GM18868 (cell line): ENCODE results near the gene BTBD3.
A peak's percentile ranks its signal among the peaks of the same experiment; 100 is the strongest.

Experiments
- ATAC-seq: cut with Tn5 transposase; IDR thresholded peaks from one replicate; pipeline ENCODE4 v1.9.1; 2021; ENCODE audit warnings: mild to moderate bottlenecking, moderate library complexity; ENCODE audit not compliant: unreplicated experiment

BTBD3 gene

DNA sequence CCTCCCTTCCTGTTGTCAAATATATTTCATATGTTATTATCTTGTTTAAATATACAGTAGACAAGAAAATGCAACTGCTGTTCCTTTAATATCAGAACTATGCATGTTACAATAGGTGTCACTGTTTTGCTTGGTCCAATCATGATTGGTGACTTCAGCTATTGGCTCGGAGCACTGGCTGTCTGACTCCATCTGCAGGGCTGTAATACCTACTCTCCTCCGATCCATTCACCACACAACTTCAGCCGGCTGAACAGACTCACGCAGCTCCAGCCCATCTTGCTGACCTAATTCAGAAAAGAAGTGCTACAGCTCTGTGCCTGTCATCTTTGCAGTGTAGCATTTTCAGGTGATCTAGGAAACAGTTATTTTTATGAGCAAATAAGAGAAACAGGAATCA, at the start of gene BTBD3:
Gene BTBD3 (plus strand): TSS at position 231 of the 400 bp plus-strand sequence. CDS start 383 bp downstream, outside the sequence.
- peak; percentile 91 for ATAC-seq

DNA sequence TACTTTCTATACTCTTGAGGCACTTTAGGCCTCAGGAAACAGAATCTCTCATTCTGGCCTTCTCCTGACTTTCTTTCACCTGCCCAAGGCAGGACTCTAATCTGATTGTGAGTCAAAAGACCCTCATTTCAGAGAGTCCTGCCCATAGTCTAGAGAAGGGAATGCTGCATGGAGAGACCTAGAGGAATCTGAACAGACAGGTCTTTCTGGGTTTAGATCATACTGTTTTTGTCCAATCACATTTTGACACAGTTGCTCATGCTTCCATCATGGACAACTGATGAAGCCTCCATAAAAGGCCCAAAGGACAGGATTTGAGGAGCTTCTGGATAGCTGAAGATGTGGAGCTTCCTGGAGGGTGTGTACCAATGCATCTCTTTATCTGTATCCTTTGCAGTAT, 48.1 kb upstream of the BTBD3 start:
- ATAC-seq = no peak

DNA sequence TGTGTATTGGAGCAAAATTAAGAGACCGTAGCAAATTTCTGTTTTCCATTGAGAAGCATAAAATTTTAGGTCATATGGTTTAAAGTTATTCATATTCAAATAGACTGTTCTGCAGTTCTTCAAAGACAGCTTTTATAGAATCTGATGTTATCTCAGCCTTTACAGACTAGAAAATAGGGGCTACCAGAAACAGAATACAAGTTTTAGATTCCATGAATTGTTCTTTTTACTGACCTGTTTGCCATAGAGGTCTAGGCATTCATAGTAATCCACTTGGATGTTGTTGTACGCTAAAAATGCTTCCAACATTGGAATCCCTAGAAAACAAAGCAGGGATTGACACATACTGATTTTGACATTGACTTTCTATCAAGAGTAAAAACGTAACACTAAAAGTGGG, 47.3 kb upstream of the BTBD3 start:
- no peak for ATAC-seq

DNA sequence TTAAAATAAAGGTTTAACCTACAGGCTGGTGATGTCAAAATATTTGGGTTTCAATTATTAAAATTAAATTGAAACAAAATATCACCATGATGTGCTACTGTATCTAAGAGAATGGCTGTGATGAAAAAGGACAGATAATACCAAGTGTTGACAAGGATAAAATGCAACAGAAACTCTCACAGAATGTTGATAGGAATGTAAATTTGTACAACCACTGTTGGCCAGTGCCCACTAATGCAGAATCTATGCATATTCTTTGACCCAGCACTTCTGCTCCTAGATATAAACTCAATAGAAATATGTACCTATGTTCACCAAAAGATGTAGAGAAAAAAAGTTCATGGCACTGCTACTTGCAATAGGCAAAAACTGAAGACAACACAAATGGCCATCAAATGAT, 41.1 kb upstream of the BTBD3 start:
- ATAC-seq = no peak

DNA sequence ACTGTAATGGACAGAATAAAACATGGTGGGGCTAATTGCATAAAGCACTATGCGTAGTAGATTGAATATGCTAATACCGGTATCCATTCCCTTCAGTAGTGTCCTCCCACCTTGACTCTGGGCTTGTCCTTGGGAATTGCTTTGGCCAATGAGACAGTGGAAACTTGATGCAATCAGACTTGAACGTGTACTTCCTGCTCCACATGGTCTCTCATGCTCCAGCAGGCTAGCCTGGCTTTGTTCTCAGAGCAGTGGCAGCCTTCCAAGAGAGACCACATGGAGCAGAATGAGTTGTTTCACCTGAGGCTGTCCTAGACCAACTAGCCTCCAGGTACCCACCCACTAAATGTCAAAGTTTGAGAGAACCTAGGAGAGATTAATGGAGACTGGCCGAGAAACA, 37.0 kb upstream of the BTBD3 start:
- ATAC-seq = no peak

DNA sequence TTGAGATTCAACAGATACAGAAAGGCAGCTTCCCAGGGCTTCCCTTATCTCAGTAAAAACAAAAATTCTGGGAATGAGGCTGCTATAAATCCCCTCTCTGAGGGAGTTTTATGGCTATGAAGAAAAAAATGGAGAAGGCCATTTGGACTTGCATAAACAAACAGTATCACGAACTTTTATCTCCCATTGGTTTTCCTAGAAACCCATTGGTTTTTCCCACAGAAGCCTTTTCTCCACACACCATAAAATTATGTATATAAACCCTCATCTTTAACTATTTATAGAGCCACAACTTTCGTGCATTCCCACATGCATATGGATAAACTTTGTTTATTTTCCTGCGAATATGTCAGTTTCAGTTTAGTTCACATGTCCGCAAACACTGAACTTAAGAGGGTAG, 36.2 kb upstream of the BTBD3 start:
- ATAC-seq = no peak

DNA sequence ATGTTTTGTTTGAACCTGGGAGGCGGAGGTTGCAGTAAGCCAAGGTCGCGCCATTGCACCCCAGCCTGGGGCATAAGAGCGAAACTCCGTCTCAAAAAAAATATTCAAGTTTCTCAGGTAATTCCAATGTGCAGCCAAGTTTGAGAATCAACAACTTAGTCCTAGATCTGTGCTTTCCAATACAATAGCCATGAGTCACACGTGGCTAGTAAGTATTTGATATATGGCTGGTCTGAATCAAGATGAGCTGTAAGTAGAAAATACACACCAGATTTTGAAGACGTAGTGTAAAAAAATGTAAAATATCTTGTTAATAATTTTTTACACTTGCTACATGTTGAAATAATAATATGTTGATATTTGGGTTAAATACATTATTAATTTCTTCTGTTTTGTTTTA, 35.0 kb upstream of the BTBD3 start:
- ATAC-seq = no peak

DNA sequence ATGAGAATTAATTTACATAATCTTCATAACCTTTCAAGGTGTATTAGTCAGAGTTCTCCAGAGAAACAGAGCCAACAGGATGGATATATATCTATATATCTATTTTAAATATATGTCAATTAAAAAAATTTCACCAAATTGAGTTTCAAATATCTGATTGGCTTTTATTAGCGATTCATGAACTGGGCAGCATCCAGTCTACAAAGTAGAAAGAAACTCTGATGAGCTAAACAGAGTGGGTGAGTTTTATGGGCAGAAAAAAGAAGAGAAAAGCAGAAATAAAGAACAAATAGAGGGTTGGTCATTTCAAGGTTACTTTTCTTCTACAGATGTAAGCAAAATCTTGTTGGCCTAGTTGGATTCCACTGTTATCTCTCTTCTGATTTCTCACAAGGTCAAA, 29.0 kb upstream of the BTBD3 start:
- no peak for ATAC-seq

DNA sequence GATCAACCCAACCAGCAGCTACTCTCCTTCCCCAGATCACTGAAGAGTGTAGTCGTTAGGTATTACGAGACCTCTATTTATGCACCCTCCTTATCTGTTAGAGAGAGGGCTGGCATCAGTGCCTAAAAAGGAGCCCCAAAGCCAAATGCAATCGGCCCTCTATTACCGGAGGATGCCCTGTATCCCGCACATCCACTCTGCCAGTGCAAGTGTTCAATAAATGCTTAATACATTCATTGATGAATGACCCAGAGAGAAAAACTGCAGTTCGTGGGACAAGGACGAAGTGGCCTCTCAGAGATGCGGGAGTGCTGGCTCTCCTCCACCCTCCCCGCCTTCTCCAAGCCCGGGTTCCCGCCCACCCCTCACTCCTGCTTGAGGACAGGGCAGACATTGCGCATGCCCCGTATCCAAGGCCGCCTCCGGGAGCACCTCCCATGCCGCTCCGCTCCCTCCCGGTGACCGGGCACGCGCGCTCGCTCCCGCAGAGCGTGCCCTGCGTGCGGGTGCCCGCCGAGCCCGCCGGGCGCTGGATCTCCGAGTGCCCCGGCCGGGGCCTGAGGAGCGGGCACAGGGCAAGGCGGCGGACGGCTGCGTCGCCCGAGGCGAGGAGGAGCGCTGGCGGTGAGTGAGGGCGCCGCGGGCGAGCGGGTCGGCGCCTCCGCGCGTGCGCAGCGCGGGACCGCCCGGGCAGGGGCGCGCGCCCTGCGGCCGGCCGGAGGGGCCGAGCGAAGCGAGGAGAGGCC, 27.2 kb upstream of the BTBD3 start:
- peak; percentile 72 for ATAC-seq

DNA sequence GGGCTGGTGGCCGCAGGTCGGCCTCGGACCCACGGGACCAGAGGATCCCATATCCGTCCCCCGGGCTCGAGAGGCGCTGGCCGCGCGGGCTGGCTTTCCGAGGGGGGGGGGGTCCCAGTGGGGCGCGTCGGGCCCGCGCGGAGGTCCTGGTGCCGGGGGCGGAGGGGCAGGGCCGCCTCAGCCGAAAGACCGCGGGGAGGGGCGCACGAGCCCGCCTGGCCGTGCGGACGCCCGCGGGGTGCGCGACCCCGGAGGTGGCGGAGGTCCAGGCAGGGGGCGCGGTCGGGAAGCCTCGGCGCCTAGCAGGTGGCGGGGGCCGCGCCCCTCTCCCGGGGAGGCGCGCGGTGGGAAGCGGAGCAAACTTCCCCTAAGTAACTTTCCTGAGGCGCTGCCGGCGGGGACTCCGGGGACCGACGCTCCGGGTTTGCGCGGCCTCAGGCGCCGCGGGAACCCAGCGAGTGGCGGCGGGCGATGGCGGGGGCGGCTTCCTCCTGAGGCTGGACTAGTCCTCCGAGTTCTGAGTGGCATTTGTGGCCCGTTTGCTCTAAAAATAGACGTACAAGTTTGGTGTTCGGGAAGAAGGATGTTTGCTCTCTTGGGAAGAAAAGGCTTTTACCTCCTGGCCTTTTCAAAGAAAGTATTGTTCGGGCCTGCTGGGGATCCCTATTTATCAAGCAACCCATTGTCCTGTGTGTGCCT, 26.5 kb upstream of the BTBD3 start:
- peak; percentile 18 for ATAC-seq

DNA sequence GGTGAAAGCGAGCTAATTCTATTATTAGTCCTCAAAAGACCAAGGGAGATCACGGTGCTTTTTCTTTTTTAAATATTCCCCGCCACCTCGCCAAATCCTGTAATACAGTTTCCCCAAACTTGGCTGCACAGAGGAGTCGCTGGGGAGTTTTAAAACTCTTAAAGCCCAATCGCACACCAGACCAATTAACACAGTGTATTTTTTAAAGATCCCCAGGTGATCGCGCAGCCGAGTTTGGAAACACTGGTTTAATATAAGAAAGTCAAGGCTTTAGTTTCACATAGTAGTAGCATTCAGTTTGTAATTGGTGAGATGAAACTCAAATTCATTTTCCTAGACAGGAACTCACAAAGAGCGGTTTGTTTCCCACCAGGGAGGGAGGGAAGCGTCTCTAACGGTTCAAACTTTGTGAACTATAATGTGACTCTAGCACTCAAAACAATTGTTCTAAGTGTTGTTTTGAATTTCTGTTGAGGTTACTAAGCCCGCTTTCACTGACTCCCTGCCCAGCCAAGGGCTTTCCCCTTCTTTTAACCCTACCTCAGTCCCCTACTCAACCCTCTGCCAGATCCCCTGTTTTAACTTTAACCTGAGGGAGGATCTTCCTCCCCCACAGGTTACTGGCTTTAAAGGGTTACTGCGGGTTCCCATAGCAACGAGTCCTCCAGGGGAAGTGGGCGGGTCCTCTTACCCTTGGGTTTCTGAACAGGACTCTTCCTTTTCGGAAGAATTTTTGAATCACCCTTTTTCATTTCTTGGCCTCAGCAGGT, 25.7 kb upstream of the BTBD3 start:
- peak; percentile 56 for ATAC-seq

DNA sequence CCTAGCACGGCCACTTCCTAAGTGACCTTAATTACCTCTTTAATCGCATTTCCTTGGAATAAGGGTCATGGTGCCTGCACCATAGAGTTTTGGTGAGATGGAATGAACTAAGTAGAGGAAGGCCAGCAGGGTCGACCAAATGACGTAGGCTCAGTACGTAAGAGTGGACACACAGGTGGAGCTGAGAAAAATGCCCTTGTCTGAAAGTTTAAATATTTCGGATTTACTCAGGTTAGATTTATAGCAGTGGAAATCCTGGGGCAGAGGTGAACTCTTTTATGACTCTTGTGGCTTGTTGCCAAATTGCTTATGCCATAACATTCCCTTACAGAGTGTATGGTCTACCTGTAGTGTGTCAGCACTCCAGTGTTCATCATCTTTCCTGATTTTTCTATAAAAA, 23.6 kb upstream of the BTBD3 start:
- no peak for ATAC-seq

DNA sequence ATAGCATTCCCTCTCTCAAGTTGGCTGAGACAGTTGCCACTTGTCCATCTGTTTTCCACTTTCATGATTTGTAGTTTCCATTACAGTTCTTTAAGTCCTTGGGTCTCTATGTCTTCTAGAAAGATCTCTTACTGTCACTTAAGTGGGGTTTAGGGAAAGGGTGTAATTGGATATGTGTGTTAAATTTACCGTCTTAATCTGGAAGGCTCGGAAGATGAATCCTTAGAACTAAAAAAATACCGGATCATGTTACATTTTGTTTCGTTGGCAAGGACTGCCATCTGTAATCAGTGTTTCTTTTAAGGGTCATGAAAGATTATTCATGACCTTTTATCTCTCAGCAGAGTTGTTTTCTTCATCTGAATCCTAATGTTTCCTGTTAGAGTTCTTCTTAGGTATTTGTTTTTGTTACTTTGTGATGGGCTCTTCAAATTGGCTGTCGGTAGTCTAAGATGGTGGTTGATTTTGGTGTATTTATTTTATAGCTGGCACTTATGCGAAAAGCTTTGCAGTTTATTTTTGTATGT, 21.8 kb upstream of the BTBD3 start:
- no peak for ATAC-seq

DNA sequence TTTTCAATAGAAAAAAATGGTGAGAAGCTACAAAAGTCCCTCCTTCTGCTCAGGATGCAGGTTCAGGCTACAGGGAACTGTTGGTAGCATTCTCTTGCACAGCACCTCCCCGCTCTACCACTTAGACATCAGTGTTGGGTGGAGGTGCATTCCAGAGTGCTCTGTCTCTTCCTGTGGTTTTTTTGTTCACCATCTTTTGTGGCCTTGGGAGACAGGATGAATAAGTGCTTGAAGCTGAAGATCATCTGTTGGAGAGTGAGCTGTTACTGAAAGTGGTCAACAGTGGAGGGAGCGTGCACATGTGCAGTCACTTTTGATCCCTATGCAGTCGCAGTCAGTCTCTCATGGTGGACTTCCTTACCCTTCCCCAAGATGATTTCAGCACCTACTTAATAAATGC, 16.6 kb upstream of the BTBD3 start:
- no peak for ATAC-seq

DNA sequence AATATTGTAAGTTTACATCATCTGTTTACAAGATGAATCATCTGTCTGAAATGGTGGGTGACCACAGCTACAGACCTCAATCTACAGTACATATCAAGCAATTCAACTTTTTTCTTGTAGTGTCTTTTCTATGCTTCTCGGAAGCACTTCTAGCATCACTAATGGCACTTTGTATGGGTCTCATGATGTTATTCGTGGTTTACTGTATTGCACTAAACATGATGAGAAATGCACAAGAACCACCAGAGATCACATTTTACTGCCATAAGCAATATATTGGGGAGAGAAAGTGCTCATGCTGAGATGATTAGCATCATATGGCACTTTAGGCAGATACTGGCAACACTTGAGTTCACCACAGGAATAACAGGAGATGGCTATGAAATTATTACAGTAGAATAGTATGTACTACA, 15.4 kb upstream of the BTBD3 start:
- peak; percentile 58 for ATAC-seq

DNA sequence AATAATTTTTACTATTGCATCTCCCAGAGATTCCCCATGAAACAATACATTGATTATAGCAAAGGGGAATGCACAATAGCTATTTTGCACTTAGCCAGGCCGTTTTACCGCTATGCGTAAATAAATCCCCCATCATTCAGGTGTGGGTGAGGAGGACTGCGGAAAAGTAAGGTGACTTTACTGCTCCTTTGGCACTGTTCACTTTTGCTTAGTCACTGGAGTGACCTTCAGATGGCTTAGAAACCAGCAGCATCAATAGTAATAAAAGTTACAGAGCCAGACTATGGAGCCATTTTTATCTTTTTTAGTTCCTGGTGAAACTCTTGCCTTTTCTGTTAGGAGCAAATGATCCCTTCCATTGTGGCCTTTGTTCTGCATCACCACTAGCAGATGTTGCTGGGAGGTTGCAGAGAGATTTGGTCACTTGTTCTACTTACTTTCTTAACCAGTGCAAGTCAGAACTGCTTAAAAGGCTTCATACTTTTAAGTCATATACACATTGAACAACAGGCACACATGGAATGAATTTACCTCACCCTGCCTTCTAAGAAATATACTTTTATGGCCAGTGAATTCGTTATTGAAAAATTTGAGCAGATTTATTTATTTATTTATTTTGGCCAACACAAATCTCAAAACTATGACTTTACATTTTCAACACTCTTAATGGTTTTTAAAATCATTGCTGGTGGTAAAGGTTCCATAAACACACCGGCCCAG, 12.1 kb upstream of the BTBD3 start:
- ATAC-seq = no peak

DNA sequence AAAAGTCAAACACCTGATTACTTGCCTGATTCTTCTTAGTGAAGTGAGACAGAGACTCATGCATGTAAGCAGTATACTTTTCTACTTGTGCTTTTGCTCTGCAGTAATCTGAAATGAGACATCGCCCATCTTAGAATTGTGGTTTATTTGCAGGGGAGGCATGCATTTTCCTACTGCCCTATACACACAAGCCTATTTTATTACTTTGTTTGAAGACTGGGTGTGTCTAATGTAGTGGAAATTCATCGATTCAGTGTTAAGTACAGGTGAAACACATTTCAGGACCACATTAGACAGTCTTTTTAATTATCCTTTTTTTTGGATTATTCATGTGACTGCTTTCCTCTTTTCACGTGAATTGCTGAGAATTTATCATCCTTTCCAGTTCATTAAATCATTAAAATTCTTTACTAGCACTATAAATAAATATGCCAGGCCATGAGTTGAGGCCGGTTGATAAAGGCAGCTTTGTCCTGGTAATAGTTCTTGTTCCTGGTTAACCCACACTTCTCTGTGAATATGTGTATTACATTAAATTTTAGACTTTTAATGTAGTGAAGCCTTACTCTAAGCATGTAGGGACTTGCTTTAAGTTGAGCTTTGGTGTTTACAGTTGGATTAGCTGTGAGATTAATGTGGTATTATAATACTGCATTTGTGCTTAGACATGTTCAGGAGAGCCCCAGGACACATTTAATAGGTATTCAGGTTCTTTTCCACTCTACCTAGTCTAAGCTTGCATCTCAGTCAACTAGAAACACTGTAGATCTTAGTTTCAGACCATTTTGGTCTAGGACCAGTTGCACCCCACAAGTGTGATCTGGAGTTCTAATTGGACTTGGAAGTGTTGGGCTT, 10.8 kb upstream of the BTBD3 start:
- ATAC-seq = no peak

DNA sequence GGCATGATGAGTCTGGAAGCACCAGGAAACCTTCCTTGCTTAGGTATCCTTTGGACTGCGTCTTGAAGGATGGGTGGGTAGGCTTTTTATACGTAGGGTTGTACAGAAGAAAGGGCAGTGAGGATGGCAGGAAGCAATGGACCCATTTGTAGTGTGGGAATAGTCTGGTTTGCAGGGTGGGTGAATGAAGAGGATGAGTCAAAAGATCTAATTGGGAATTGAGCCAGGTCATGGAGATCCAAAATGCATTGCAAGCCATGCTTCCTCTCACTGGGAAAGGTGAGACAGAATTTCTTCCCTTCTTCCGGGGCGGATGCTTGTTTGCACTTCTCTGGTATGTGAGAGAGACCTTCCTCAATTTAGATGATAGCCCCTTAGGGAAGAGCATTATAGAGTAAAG, 10.1 kb upstream of the BTBD3 start:
- ATAC-seq = no peak

DNA sequence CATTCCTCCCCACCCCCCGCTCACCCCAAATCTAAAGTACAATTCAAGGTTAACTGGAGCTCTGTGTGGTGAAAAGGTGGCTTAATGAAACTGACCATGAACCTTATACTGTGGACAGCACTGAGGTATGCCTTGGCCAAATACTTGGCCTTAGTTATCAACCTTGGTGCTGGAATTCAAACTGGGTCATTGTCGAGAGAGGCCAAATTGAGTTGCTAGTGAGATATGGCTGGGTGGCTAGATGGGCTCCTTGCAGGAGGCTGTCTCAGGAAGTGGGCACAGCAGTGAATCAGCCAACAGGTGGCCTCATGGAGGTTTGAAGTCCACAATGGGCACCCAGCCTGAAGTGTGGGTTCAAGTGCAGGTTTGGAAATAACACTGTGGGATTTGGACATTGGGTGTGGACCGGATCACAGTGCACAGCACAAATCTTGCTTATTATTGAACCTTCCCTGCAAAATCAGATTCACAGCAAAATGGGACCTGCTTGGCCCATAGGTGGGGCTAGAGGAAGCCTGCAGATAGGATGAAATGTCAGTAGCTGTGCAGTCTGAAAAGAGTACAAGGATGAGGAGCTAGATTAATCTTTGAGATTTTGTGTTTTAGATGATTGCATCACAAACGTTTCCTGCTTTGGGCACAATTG, 5.6 kb upstream of the BTBD3 start:
- peak; percentile 70 for ATAC-seq
